Measurements from ENCODE around the gene GRK2.

DNA sequence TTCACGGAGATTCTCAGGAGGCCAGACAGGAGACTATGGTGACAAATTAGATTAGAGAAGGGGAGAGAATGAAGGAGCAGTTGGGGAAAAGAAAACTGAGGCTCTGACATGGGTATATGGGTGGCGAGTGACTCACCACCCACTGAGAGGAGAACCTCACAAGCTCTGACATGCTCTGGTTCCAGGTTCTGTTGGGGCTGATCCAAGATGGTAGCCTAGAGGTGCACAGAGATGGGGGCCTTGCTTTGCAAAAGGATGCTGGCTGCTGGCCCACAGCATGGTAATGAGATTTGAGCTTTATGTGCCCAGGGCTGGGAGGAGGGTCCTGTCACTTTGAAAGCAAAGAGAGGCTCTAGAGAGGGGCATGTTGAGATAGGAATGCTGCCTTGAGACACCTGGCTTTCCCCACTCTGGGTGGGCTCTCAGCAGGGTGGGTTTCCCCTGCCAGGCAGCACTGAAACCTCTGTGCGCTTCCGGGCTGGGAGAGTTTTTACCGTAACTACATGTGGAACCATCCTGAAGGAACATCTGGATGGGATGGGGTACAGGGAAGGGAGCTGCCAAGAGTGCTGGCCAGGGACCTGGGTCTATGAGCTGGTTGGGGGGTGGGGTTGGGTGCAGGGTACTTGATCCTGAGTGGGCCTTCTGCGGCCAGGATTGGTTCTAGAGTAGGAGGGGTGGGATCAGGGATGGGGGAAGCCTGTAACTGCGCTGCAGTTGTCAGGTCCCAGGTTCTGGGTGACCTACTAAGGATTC is 1.2 kb upstream of the GRK2 start:
- TF ChIP-seq CTCF (IDR thresholded peaks at IDR 0.05) (no peak), POLR2A (IDR thresholded peaks at IDR 0.05) (no peak)

All from right lobe of liver (tissue), 4 donors.